Endodermal cell (in vitro differentiated cells): ENCODE data around the gene EYS. TPM values are rescaled to one million over a fixed set of nuclear protein-coding genes. Genes with fewer than 3 reads are reported as not detected.

Source experiments
- DNase-seq: peaks from one replicate; pipeline ENCODE4 v3.0.0-alpha.2; 2017
- H3K27ac ChIP-seq: 2 replicates; pipeline ENCODE4 v1.5.1; 2013; ENCODE audit warnings: mild to moderate bottlenecking, low read depth, low read length, moderate library complexity
- H3K27me3 ChIP-seq: 2 replicates; pipeline ENCODE4 v1.6.1; 2013; ENCODE audit warnings: mild to moderate bottlenecking, low read length, moderate library complexity; ENCODE audit not compliant: insufficient read depth, control insufficient read depth, poor library complexity, severe bottlenecking
- H3K36me3 ChIP-seq: 2 replicates; pipeline ENCODE4 v1.7.0; 2013; ENCODE audit warnings: mild to moderate bottlenecking, low read length, moderate library complexity; ENCODE audit not compliant: control insufficient read depth, insufficient read depth
- H3K4me1 ChIP-seq: one replicate; pipeline ENCODE4 v1.7.0; 2013; ENCODE audit warnings: low read length; ENCODE audit not compliant: control insufficient read depth, insufficient read depth
- H3K4me3 ChIP-seq: 2 replicates; pipeline ENCODE4 v1.5.1; 2013; ENCODE audit warnings: mild to moderate bottlenecking, low read length, moderate library complexity
- H3K9ac ChIP-seq: 2 replicates; pipeline ENCODE4 v1.6.1; 2013; ENCODE audit warnings: mild to moderate bottlenecking, low read length, moderate library complexity; ENCODE audit not compliant: poor library complexity, severe bottlenecking; ENCODE audit errors: extremely low read depth
- H3K9me3 ChIP-seq: 2 replicates; pipeline ENCODE4 v1.6.1; 2013; ENCODE audit warnings: mild to moderate bottlenecking, low read length, moderate library complexity; ENCODE audit not compliant: control insufficient read depth
- H3K27ac Mint-ChIP-seq: 2 replicates; pipeline ENCODE4 v1.8.0; 2020; ENCODE audit warnings: mixed read lengths
- H3K27me3 Mint-ChIP-seq: 2 replicates; pipeline ENCODE4 v1.8.0; 2021; ENCODE audit warnings: mild to moderate bottlenecking, mixed read lengths; ENCODE audit not compliant: insufficient read depth
- H3K36me3 Mint-ChIP-seq: 2 replicates; pipeline ENCODE4 v1.8.0; 2020; ENCODE audit warnings: low read depth, mixed read lengths
- H3K4me1 Mint-ChIP-seq: 2 replicates; pipeline ENCODE4 v1.8.0; 2020; ENCODE audit warnings: mixed read lengths
- H3K4me3 Mint-ChIP-seq: 2 replicates; pipeline ENCODE4 v1.8.0; 2020; ENCODE audit warnings: mild to moderate bottlenecking, moderate library complexity, mixed read lengths
- H3K9me3 Mint-ChIP-seq: 2 replicates; pipeline ENCODE4 v1.8.0; 2020; ENCODE audit warnings: mild to moderate bottlenecking, mixed read lengths
- CTCF ChIP-seq: fragments of 200-600 bp; sonication (generic); conservative IDR thresholded peaks from 2 replicates; pipeline ENCODE4 v1.5.0; 2021; ENCODE audit warnings: antibody characterized with exemption, mild to moderate bottlenecking
- WGBS, 2 experiments: methylation state at CpG; one replicate each; pipeline versions ENCODE4 v1.1.5 to v1.1.7; 2013; ENCODE audit warnings: missing lambda C conversion rate in 2 of 2, mixed read lengths in 1 of 2; ENCODE audit not compliant: insufficient coverage in 1 of 2, insufficient read length in 1 of 2; 5-methylcytosine and 5-hydroxymethylcytosine counted together
- total RNA-seq, 2 donors: library from RNA; stranded (reverse); fragmentation: NEBNext Ultra II Directional in 1 of 2; extraction: Animal tissue kit (Norgen Biotek cat#: 25700) in 1 of 2; gene quantifications; 2 replicates in 1 of 2; 3 replicates in 1 of 2; pipeline ENCODE4 v1.2.1, GENCODE V29; 2021

Gene EYS
- total RNA-seq, 2 donors from 2014 or later, result 0.31 to 0.70 TPM

DNA sequence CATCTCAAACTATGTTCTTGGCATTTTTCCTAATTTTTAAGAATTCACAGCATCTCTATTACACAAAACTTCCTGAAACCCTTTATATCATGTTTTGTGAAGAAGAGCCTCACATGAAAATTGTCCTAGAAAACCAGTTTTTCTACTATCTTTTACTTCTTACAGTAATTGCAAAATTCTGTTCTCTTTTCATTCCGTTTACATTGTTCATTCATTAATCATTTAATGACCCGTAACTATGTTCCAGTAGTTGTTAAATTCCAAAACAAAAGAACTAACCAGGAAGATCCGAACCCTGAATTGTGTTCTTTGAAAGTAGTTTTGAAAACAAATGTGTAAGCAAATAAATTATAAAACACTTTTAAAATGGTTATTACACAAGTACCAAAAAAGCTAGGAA is 597.0 kb downstream of the EYS start:
- no peaks in the 10 kb centered on the region for H3K4me1 ChIP-seq
- no peak overlapping the region for H3K9ac ChIP-seq
- no peaks in the 10 kb centered on the region for H3K9me3 Mint-ChIP-seq
- TF ChIP-seq CTCF, result no peak
- H3K27ac ChIP-seq, result no peak overlapping the region
- no peaks in the 10 kb centered on the region for H3K9me3 ChIP-seq
- H3K4me1 Mint-ChIP-seq, result peaks cover 3% of the 10 kb centered on the region
- H3K27ac Mint-ChIP-seq, result no peak overlapping the region
- H3K4me3 ChIP-seq, result no peak overlapping the region
- no peak for DNase-seq
- H3K36me3 ChIP-seq, result no peaks in the 10 kb centered on the region
- no peaks in the 10 kb centered on the region for H3K27me3 ChIP-seq
- H3K27me3 Mint-ChIP-seq, result no peaks in the 10 kb centered on the region
- H3K4me3 Mint-ChIP-seq, result no peak overlapping the region
- H3K36me3 Mint-ChIP-seq, result no peaks in the 10 kb centered on the region
- 91 to 100% methylated on average over 2 to 3 of the region's 3 CpGs for WGBS, 2 experiments

DNA sequence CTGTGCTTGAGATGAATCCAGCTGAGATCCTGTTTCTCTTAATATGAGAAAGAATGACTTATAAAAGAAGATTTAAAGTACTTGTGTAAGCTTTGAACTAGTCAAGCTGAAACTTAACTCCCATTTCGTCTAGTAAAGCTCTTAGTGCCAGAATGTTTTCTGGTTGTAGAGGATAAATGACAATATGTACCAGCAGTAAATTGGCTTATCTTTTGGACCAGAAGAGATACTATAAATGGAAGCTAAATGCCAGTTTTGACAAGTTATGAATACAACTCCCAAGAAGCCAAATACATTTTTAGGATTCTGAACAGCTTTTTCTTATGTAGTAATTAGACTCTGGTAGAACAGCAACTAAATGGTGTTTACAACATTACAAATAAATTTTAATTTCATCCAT is 608.7 kb downstream of the EYS start:
- Histone ChIP-seq H3K4me1 (no peaks in the 10 kb centered on the region), H3K4me3 (no peak overlapping the region), H3K27me3 (no peaks in the 10 kb centered on the region), H3K27ac (no peak overlapping the region), H3K9me3 (no peaks in the 10 kb centered on the region), H3K36me3 (no peaks in the 10 kb centered on the region), H3K9ac (no peak overlapping the region)
- no peaks in the 10 kb centered on the region for H3K27me3 Mint-ChIP-seq
- no peak overlapping the region for H3K27ac Mint-ChIP-seq
- H3K4me1 Mint-ChIP-seq, result no peaks in the 10 kb centered on the region
- DNase-seq, result no peak
- 86 to 88% methylated on average over 1 of the region's 1 CpG for WGBS, 2 experiments
- no peak overlapping the region for H3K4me3 Mint-ChIP-seq
- H3K36me3 Mint-ChIP-seq, result no peaks in the 10 kb centered on the region
- TF ChIP-seq CTCF, result no peak
- no peaks in the 10 kb centered on the region for H3K9me3 Mint-ChIP-seq

DNA sequence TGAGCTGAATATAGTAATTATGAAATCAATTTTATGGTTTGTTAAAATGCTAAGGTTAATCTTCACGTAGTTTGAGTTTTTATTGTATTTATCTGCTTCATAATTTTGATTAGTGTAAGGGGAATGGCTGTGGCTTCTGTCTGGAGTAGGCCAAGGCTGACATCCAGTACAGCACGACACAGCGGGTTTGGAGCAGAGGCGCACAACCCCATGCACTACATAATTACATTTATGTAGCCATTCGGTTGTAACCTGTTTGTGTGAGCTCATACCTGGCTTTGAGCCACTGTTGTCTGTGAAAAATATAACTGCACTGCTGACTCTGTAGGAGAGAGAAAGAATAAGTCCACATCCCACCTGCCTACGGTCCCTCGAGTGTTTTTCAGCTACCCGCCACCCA is 615.5 kb downstream of the EYS start:
- Histone ChIP-seq H3K9ac (no peak overlapping the region), H3K4me3 (no peak overlapping the region), H3K9me3 (peaks cover 21% of the 10 kb centered on the region), H3K27me3 (no peaks in the 10 kb centered on the region), H3K27ac (no peak overlapping the region), H3K36me3 (no peaks in the 10 kb centered on the region), H3K4me1 (no peaks in the 10 kb centered on the region)
- WGBS, 2 experiments, result 98% methylated on average over 8 of the region's 8 CpGs; no CpG with 5 or more reads in 1 of the 2 experiments
- Mint-ChIP-seq H3K4me1 (no peaks in the 10 kb centered on the region), H3K27me3 (no peaks in the 10 kb centered on the region), H3K4me3 (no peak overlapping the region), H3K27ac (no peak overlapping the region), H3K9me3 (peaks cover 30% of the 10 kb centered on the region), H3K36me3 (peaks cover 2% of the 10 kb centered on the region)
- no peak for TF ChIP-seq CTCF
- DNase-seq, result no peak
